Ovary (tissue), 9 donors: Measurements from ENCODE around the gene HPSE2. TPM values are rescaled to one million over a fixed set of nuclear protein-coding genes. Genes with fewer than 3 reads are reported as not detected.

Experiments used
- DNase-seq, 5 donors: peaks; one replicate each; pipeline ENCODE4 v3.0.0-alpha.2; 2019 to 2020
- H3K27ac ChIP-seq, 2 donors: fragments of 200-600 bp; one replicate each; pipeline versions ENCODE4 v1.5.1 to v1.8.0; 2019 to 2022
- H3K27me3 ChIP-seq: fragments of 200-600 bp; one replicate; pipeline ENCODE4 v1.8.0; 2022
- H3K36me3 ChIP-seq: fragments of 200-600 bp; sonication (generic); one replicate; pipeline ENCODE4 v1.5.1; 2019
- H3K4me1 ChIP-seq: one replicate; pipeline ENCODE4 v1.8.1; 2013; ENCODE audit warnings: mild to moderate bottlenecking, moderate library complexity; ENCODE audit not compliant: insufficient read depth
- H3K4me3 ChIP-seq: fragments of 200-600 bp; sonication (generic); one replicate; pipeline ENCODE4 v1.5.1; 2017
- H3K9me3 ChIP-seq, 2 donors: fragments of 200-600 bp in 1 of 2; sonication (generic) in 1 of 2; one replicate each; pipeline versions ENCODE4 v1.5.1 to v1.8.1; 2013 to 2019; ENCODE audit warnings: mild to moderate bottlenecking in 1 of 2, moderate library complexity in 1 of 2
- EP300 ChIP-seq: sonication (generic); formaldehyde crosslinking; IDR thresholded peaks from one replicate; pipeline ENCODE4 v1.6.1; 2017; ENCODE audit warnings: antibody characterized with exemption
- POLR2A ChIP-seq: fragments of 450-650 bp; IDR thresholded peaks from one replicate; pipeline ENCODE4 v1.6.1; 2017; ENCODE audit warnings: antibody characterized with exemption, mild to moderate bottlenecking, moderate library complexity
- WGBS, 3 donors: extraction: QIAGEN DNeasy Blood & Tissue Kit in 1 of 3; methylation state at CpG; one replicate each; pipeline versions ENCODE4 v1.1.5 to v1.1.7; 2013 to 2017; 5-methylcytosine and 5-hydroxymethylcytosine counted together
- intact Hi-C, 4 donors: fragments of 100-400 bp; cut with DNase I; formaldehyde crosslinking; loops; one replicate each; pipeline versions ENCODE4 v1.11.0 to v1.15.1; 2022 to 2023
- polyA plus RNA-seq, 2 donors: library from polyadenylated mRNA; stranded (reverse); fragments of 200-250 nt in 1 of 2; fragments of 350-450 nt in 1 of 2; fragmentation: Illumina TruSeq in 1 of 2; extraction: RNeasy Lipid Tissue Mini Kit (QIAGEN cat#74804) in 1 of 2; gene quantifications; one replicate each; pipeline ENCODE4 v1.2.3, GENCODE V29; 2013 to 2014
- total RNA-seq, 7 donors: library from RNA; depleted of rRNA in 2 of 7; stranded (reverse); fragments of >200 nt in 2 of 7; fragmentation: NEBNext Ultra II Directional in 3 of 7; extraction: Animal tissue kit (Norgen Biotek cat#: 25700) in 3 of 7; gene quantifications; one replicate each; pipeline versions ENCODE4 v1.1.0 to v1.2.4, GENCODE V29; 2016 to 2023
- TF ChIP-seq, protein P1 (sequence below), 3 donors: fragments of 450-650 bp in 2 of 3; fragments of 200-600 bp in 1 of 3; IDR thresholded peaks; one replicate each; pipeline versions ENCODE4 v1.5.1 to v1.8.0; 2016 to 2022; ENCODE audit warnings: antibody characterized with exemption in 3 of 3, mild to moderate bottlenecking in 1 of 3
- donor health status: DM: no; HTN: no; CAD: no; lungs with moderate emphysema.
- donor health status: DM: no; HTN: no; CAD: no.
- donor health status: Bipolar disorder and iron deficiency.
- donor health status: DM: yes; HTN: yes; CAD: no.
- donor health status: DM: no; HTN: no; CAD: no.
- donor health status: DM: yes; HTN: yes; CAD: no.

Gene HPSE2
- total and polyA plus RNA-seq, 9 donors: 0.07 to 1.2 (median 0.12) TPM; not detected in 4

DNA sequence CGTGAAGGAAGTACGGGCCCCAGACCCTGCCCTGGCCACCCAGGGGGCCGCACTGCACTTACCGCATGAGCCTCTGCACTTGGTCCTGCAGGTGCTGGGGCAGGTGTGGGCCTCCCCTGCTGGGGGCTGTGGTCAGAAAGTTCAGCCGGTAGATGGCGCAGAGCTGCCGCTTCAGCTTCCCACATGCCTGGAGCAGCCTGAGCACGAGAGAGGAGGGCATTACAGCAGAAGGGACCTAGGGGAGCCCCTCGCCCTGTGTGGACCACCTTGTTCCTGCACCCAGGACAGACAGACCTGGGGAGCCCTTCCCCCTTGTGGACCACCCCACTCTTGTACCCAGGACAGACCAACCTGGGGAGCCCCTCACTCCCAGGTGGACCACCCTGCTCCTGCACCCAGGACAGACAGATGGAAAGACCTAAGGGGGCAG lies 811.9 kb downstream of the HPSE2 start:
- no peak overlapping the region for H3K27ac ChIP-seq
- no peaks in the 10 kb centered on the region for H3K36me3 ChIP-seq
- TF ChIP-seq EP300: no peak
- TF ChIP-seq, protein P1, sequence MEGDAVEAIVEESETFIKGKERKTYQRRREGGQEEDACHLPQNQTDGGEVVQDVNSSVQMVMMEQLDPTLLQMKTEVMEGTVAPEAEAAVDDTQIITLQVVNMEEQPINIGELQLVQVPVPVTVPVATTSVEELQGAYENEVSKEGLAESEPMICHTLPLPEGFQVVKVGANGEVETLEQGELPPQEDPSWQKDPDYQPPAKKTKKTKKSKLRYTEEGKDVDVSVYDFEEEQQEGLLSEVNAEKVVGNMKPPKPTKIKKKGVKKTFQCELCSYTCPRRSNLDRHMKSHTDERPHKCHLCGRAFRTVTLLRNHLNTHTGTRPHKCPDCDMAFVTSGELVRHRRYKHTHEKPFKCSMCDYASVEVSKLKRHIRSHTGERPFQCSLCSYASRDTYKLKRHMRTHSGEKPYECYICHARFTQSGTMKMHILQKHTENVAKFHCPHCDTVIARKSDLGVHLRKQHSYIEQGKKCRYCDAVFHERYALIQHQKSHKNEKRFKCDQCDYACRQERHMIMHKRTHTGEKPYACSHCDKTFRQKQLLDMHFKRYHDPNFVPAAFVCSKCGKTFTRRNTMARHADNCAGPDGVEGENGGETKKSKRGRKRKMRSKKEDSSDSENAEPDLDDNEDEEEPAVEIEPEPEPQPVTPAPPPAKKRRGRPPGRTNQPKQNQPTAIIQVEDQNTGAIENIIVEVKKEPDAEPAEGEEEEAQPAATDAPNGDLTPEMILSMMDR (IDR thresholded peaks at IDR 0.05): no peak
- TF ChIP-seq POLR2A: no peak
- no peaks in the 10 kb centered on the region for H3K4me1 ChIP-seq
- H3K27me3 ChIP-seq: no peaks in the 10 kb centered on the region
- intact Hi-C loops: no loop called here
- DNase-seq: no peak
- H3K4me3 ChIP-seq: no peak overlapping the region
- H3K9me3 ChIP-seq: no peaks in the 10 kb centered on the region
- 78 to 86% (median 84%) methylated on average over 6 to 9 of the region's 9 CpGs for WGBS, 3 donors

DNA sequence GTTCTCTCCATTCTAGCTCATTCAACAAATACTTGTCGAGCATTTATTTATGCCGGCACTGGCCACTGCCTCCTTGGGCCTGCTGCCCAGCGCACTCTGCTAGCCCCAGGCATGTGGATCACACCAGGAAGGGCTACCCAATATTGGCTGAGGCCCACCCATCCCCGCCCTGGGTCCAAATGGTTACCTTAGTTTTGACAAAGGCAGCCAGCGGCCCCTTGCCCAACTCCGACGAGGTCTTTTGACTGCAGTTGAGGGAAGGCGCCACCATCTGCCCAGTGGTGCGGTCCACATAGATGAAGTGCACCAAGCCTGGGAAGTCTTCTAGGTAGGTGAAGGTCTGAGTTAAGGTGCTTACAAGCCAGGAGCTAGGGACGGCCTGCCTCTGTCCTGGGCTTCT lies 813.5 kb downstream of the HPSE2 start:
- H3K36me3 ChIP-seq: no peaks in the 10 kb centered on the region
- 93 to 96% (median 94%) methylated on average over 10 of the region's 10 CpGs for WGBS, 3 donors
- no peak for DNase-seq

DNA sequence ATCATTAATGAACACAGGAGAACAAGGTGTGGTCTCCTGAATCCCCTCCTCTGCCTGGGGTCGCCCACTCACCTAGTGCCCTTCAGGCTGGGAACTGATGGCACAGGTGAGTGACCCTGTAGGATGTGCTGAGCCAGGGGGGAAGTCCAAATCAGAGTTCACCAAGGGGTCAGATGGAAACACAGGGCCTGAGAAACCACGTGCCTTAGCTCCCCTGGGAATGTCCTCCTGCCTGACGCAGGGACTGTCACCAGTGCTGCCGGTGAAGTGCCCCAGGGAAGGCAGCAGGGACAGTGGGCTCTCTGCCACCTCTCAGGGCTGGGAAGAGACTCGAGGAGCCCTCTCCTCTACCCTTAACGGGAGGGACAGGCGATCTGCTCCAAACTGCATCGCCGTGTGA lies 814.9 kb downstream of the HPSE2 start:
- intact Hi-C loops: no loop called here
- DNase-seq: no peak
- no peaks in the 10 kb centered on the region for H3K36me3 ChIP-seq
- no peaks in the 10 kb centered on the region for H3K9me3 ChIP-seq
- H3K4me3 ChIP-seq: no peak overlapping the region
- no peak overlapping the region for H3K27ac ChIP-seq
- no peaks in the 10 kb centered on the region for H3K27me3 ChIP-seq
- H3K4me1 ChIP-seq: no peaks in the 10 kb centered on the region
- 85 to 88% (median 87%) methylated on average over 9 of the region's 9 CpGs for WGBS, 3 donors
- TF ChIP-seq POLR2A: no peak
- TF ChIP-seq, protein P1 (IDR thresholded peaks at IDR 0.05): no peak
- TF ChIP-seq EP300: no peak

More for the DNA sequence above, 813.5 kb downstream of the HPSE2 start:
- Histone ChIP-seq H3K27me3 (no peaks in the 10 kb centered on the region), H3K27ac (no peak overlapping the region), H3K9me3 (no peaks in the 10 kb centered on the region), H3K4me3 (no peak overlapping the region), H3K4me1 (no peaks in the 10 kb centered on the region)
- TF ChIP-seq, protein P1 (IDR thresholded peaks at IDR 0.05): no peak
- TF ChIP-seq POLR2A (no peak), EP300 (no peak)
- intact Hi-C loops: no loop called here

DNA sequence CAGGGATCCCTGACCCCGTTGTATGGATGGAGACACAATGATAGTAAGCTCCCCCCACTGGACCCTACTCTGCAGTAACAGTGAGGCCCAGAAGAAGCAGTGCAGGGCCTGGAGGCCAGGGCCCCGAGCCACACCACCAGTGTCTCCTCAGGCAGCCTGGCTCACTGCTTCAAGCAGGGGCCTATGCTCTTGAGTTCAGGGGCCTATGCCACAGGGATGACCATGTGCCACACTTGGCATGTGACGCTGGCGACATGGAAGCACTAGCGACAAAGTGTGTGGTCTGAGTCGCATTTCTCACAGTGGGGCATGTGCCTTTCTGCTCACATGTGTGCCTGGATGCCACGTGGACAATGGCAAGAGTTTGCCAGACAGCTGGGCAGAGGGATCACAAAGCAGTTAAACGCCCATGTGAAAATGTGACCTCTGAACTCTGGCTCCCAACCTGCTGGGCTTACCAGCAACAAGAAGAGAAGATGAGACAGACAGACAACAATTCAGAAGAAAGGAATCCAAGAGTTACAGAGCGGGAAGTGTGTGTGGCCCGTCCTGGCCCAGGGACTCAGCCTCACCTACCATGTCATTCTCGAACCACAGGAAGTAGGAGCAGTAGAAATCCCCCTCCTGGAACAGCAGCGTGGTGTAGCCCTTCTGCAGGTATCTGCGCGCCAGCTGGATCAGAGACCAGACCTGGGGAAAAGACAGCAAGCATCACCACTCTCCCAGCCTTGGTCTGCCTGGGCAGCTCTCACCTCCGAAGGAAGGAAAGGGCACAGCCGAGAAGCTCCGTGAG lies 816.0 kb downstream of the HPSE2 start:
- no peak for TF ChIP-seq POLR2A
- TF ChIP-seq, protein P1 (IDR thresholded peaks at IDR 0.05): no peak
- no peak for TF ChIP-seq EP300
- intact Hi-C loops: no loop called here
- DNase-seq: no peak
- Histone ChIP-seq H3K36me3 (no peaks in the 10 kb centered on the region), H3K27ac (no peak overlapping the region), H3K4me3 (no peak overlapping the region), H3K4me1 (peaks cover 3% of the 10 kb centered on the region), H3K9me3 (no peaks in the 10 kb centered on the region), H3K27me3 (no peaks in the 10 kb centered on the region)
- 86 to 93% (median 89%) methylated on average over 17 of the region's 17 CpGs for WGBS, 3 donors
